Measurements from ENCODE around the gene NDUFA7.

NDUFA7 gene

GRCh38 chr19:8338835-8339234 lies 17.7 kb upstream of the NDUFA7 start:
- TF ChIP-seq, protein P1, sequence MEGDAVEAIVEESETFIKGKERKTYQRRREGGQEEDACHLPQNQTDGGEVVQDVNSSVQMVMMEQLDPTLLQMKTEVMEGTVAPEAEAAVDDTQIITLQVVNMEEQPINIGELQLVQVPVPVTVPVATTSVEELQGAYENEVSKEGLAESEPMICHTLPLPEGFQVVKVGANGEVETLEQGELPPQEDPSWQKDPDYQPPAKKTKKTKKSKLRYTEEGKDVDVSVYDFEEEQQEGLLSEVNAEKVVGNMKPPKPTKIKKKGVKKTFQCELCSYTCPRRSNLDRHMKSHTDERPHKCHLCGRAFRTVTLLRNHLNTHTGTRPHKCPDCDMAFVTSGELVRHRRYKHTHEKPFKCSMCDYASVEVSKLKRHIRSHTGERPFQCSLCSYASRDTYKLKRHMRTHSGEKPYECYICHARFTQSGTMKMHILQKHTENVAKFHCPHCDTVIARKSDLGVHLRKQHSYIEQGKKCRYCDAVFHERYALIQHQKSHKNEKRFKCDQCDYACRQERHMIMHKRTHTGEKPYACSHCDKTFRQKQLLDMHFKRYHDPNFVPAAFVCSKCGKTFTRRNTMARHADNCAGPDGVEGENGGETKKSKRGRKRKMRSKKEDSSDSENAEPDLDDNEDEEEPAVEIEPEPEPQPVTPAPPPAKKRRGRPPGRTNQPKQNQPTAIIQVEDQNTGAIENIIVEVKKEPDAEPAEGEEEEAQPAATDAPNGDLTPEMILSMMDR (IDR thresholded peaks at IDR 0.05; ENCODE audit: low read depth, low read length), result no peak
- DNase-seq (ENCODE audit: low read depth in 2 of 2), result no peak
- H3K4me3 ChIP-seq (replicated peaks in 1 of 2; ENCODE audit: low read depth in 2 of 2, low read length in 2 of 2), result no peak overlapping the region

DNA sequence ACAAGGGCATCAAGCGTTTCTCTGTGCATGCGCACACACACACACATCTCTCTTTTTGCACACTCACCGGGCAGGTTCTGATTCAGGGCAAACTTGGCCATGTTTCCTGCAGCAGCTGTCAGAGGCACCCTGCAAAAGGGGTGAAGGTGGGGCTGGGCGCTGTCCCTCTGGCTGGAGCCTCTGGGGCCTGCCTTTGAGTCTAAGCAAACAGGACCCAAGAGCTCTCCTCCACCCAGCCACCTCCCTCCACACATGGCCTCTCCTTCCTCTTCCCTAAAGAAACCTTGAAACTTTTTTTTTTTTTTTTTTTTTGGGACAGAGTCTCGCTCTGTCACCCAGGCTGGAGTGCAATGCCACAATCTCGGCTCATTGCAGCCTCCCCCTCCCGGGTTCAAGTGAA lies 16.6 kb upstream of the NDUFA7 start:
- TF ChIP-seq, protein P1 (IDR thresholded peaks at IDR 0.05; ENCODE audit: low read depth, low read length), result no peak

DNA sequence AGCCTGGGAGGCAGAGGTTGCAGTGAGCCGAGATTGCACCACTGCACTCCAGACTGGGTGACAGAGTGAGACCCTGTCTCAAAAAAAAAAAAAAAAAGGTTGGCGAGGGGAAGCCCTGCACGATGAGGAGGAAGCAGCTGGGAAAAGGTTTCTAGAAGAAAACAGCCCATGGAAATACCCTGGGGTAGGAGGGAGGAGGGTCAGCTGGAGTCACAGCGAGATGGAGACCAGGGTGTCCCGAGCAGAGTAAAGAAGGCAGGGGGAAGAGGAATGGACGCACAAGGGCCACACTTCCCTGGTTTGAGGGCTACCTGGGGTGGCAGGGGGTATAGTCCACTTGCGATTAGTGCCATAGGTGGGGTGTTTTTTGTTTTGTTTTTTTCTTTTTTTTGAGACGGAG lies 15.5 kb upstream of the NDUFA7 start:
- DNase-seq (ENCODE audit: low read depth in 2 of 2), result no peak
- H3K4me3 ChIP-seq (replicated peaks in 1 of 2; ENCODE audit: low read depth in 2 of 2, low read length in 2 of 2), result no peak overlapping the region
- TF ChIP-seq, protein P1 (IDR thresholded peaks at IDR 0.05; ENCODE audit: low read depth, low read length), result no peak

More for the DNA sequence above, 16.6 kb upstream of the NDUFA7 start:
- no peak overlapping the region for H3K4me3 ChIP-seq (replicated peaks in 1 of 2; ENCODE audit: low read depth in 2 of 2, low read length in 2 of 2)
- DNase-seq (ENCODE audit: low read depth in 2 of 2), result no peak

DNA sequence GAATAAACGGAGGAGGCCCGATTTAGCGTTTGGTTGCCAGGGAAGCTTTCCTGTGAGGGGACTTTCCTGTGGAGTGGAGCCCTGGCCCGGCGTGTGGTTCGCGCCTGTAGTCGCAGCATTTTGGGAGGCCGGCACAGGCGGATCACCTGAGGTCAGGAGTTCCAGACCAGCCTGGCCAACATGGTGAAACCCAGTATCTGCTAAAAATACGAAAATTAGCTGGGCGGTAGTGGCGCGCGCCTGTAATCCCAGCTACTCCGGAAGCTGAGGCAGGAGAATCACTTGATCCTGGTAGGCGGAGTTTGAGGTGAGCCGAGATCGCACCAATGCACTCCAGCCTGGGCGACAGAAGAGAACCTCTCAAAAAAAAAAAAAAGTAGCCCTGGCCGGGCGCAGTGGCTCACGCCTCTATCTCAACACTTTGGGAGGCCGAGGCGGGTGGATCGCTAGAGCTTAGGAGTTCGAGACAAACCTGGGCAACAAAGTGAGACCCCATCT lies 14.9 kb upstream of the NDUFA7 start:
- no peak overlapping the region for H3K4me3 ChIP-seq (replicated peaks in 1 of 2; ENCODE audit: low read depth in 2 of 2, low read length in 2 of 2)
- TF ChIP-seq, protein P1 (IDR thresholded peaks at IDR 0.05; ENCODE audit: low read depth, low read length), result no peak
- DNase-seq (ENCODE audit: low read depth in 2 of 2), result no peak

DNA sequence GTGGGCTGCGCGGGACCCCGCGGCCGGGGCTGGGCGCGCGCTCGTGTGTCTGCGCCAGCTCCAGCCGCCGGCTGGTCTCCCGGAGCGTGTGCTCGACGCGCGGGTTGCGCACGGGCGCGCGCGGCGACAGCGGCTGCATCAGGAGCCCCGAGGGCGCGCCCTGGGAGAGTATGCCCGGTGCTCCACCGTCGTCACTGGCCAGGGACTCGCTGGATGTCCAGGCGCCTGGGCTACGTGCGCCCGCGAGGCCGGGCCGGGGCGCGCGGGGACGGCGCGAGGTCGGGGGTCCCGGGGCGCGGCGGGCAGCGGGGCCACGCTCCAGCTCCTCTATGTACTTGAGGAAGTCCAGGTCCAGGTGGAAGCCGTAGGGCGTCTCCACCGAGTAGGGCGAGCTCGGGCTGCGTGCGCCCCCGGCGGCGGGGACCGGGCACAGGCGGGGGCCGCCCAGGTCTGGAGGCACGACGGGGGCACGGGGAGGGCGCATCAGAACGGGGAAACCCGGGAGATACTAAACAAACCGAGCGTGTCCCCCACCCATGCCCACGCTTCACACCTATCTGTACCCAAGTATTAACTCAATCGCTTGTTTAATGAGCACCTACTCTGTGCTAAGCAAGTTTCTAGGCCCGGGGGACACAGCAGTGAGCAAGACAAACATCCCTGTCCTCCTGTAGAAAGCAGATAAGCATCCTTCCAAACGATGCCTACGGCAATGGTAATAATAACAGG lies 14.3 kb upstream of the NDUFA7 start:
- H3K4me3 ChIP-seq (replicated peaks in 1 of 2; ENCODE audit: low read depth in 2 of 2, low read length in 2 of 2), result no peak overlapping the region
- DNase-seq (ENCODE audit: low read depth in 2 of 2), result no peak
- TF ChIP-seq, protein P1 (IDR thresholded peaks at IDR 0.05; ENCODE audit: low read depth, low read length), result no peak

DNA sequence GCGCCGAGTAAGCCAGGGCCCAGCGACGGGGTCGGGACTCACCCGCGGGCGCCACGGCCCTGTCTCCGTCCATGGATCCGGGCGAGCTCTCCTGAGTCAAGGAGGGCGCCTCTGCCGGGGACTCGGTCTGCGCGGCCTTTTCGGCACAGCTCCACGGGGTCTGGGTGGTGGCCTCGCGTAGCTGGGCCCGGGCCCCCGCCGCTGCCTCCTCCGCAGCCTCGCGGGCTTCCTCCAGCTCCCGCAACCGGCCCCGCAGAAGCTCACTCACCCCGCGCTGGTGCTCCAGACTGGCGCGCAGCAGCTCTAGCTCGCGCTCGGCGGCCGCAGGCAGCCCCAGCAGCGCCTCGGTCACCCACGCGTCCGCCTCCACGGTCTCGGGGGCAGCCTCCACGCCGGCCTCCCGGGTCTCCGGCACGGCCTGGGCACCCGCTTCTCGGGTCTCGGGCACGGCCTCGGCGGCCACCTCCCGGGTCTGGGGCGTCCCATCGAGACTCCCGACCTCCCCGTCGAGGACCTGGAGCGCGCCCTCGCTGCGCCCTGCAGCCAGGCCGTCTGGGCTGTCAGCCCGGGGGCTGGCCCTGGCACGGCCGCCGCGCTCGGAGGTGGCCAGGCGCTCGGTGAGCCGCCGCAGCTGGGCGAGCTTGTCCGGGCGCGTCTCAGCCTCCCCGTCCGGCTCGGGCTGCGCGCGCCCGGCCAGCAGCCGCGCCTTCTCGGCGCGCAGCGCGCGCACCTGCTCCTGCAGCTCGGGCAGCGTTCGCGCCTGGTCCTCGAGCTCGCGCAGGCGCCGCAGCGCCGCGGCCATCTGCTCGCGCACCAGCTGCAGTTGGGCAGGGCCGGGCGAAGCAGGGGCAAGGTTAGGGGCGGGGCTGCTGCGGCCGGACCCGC lies 13.5 kb upstream of the NDUFA7 start:
- TF ChIP-seq, protein P1 (IDR thresholded peaks at IDR 0.05; ENCODE audit: low read depth, low read length), result no peak
- peak overlapping the region in 1 of 2 donors; percentile 5 for H3K4me3 ChIP-seq (replicated peaks in 1 of 2; ENCODE audit: low read depth in 2 of 2, low read length in 2 of 2)
- DNase-seq (ENCODE audit: low read depth in 2 of 2), result peak; percentile 61 to 68

All from cardiac fibroblast (primary cell).